Jurkat, Clone E6-1 (cell line): ENCODE measurements around the gene NKX2-4.
"Not testable (repeated sequence)": the region's sequence is repeated elsewhere in the genome, so short reads cannot be mapped to it uniquely, and the experiment has no call there.

ENCODE experiments used
- DNase-seq: peaks from one replicate; pipeline ENCODE4 v3.0.0-alpha.2; 2011; ENCODE audit warnings: low read depth, low spot score
- H3K4me3 ChIP-seq: 2 replicates; pipeline ENCODE4 v1.5.1; 2011; ENCODE audit warnings: mild to moderate bottlenecking, low read length, control low read depth, moderate library complexity

Gene NKX2-4

DNA sequence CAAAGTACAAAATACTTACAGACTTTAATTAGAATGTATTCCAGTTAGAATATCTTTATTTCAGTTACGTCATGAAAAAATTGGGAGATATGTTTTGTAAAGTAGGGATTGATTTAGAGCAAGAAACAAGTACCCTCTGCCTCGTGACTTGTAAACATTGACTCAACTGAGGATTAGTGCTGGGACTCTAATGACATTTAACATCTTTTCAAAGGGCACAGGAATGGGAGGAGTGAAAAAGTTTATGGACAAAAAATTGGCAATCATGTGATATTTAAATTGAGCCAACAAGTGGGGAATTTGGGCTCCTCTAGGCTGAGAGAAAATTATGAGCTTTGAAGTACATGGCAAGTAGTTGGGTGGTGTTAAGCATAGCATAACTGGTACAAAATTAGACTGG lies 25.3 kb downstream of the NKX2-4 start:
- no peak overlapping the region for H3K4me3 ChIP-seq
- no peak for DNase-seq

DNA sequence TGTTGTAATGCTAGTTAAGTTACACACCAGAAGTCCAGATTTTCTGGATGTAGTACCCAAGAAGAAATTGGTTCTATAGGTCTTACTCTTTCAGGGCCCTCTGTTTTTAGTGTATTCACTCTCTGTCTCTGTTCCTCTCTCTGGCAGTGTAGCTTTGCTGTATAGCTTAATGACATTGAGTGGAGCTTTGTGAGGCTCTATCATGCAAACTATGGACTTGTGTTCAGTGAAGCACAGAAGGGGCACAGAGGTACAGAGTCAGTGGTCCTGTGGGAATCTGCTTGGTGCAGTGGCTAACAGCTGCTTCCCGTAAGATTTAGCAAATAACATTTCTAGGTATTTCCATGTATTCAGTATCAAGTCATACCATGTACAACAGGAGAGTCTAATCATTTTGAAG lies 26.1 kb downstream of the NKX2-4 start:
- no peak for DNase-seq
- no peak overlapping the region for H3K4me3 ChIP-seq

DNA sequence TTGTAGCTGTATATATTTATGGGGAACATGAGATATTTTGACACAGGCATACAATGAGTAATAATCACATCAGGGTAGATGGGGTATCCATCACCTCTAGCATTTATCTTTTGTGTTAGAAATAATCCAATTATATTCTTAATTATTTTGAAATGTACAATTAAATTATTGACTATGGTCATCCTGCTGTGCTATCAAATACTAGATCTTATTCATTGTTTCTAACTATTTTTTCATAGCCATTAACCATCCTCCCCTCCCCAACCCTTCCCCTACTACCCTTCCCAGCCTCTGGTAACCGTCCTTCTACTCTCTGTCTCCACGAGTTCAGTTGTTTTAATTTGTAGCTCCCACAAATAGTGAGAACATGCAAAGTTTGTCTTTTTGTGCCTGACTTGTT lies 28.5 kb downstream of the NKX2-4 start:
- no peak overlapping the region for H3K4me3 ChIP-seq
- DNase-seq, result no peak

DNA sequence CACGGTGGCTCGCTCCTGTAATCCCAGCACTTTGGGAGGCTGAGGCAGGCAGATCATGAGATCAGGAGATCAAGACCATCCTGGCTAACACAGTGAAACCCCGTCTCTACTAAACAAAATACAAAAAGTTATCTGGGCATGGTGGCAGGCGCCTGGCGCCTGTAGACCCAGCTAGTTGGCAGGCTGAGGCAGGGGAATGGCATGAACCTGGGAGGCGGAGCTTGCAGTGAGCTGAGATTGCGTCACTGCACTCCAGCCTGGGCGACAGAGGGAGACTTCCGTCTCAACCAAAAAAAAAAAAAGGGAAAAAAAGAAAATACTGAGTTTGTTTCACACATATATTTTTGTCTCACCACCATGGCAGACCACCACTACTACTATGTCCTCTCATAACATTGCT lies 31.1 kb downstream of the NKX2-4 start:
- DNase-seq, H3K4me3 ChIP-seq: not testable (repeated sequence)

DNA sequence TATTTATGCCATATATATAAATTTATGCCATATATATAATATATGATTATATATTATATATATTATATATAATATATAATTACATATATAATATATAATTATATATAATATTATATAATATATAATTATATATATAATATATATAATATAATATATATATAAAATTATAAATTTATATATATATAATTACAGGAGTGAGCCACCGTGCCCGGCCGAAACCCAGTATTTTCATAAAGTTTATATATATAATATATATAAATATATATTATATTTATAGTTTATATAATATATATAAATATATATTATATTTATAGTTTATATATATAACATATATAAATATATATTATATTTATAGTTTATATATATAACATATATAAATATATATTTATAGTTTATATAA lies 31.6 kb downstream of the NKX2-4 start:
- no peak overlapping the region for H3K4me3 ChIP-seq
- DNase-seq, result no peak

DNA sequence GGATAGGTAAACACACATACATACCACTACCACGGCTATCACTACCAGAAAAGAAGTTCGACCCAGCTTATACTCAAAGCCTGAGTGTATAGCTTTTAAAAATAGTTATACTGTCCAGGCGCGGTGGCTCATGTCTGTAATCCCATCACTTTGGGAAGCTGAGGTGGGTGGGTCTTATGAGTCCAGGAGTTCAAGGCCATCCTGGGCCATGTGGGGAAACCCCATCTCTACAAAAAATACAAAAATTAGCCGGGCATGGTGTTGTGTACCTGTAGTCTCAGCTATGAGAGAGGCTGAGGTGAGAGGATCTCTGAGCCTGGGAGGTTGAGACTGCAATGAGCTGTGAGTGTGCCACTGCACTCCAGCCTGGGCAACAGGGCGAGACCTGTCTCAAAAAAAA lies 32.9 kb downstream of the NKX2-4 start:
- no peak for DNase-seq
- H3K4me3 ChIP-seq, result no peak overlapping the region

DNA sequence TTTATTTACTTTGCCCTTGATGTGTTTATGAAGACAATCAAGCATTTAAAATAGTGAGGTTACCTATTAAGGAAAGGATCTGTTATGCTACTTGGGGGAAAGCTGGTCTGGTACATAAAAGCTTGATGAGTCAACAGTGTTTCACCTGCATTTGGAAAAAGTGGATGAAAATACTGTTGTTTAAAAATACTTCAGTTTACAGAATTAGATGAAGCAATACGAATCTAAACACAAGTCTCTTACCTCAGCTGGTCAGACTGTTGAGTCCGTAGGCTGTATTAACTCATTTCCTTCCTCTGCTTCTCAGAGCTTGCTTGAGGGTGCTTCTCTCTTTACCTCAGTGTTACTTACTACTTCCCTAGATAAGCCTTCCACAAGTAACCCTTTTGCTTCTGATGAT lies 36.1 kb downstream of the NKX2-4 start:
- no peak overlapping the region for H3K4me3 ChIP-seq
- DNase-seq, result no peak

DNA sequence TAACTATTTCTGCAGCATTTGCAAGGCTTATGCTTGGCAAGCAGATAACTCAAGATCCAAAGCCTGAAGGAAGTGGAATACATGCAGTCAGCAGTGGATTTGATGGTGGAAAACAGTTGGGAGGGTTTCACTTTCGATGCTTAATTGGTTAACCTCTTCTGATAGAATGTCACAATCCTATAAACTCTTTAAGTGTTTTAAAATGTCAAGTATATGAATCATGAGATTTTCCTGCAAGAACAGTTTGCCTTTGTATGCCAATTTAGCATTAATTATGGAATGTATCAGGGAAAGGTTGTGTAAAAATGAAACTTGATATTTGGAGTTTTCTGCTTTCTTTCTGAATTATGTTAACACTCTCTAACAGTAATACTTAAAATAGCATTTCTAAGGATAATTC lies 36.6 kb downstream of the NKX2-4 start:
- H3K4me3 ChIP-seq, result no peak overlapping the region
- no peak for DNase-seq

DNA sequence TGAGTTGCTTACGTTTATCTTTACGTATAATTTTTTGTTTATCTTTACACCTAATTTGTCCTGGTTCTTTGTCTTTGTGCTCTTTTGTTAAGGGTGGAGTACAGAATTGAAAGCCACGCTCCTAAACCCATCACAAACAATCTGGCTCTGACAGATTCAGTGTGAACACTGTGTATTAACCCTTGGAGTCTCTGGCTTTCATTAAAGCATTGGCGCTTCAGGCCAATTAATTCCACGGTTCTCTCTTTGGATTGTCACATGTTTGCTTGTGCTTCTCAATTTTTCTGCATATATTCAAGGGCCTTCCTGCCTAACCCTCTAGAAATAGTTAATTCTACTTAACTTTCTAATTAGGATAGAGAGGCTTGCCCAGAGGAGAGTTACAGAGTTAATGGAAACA lies 38.6 kb downstream of the NKX2-4 start:
- no peak for DNase-seq
- H3K4me3 ChIP-seq, result no peak overlapping the region

DNA sequence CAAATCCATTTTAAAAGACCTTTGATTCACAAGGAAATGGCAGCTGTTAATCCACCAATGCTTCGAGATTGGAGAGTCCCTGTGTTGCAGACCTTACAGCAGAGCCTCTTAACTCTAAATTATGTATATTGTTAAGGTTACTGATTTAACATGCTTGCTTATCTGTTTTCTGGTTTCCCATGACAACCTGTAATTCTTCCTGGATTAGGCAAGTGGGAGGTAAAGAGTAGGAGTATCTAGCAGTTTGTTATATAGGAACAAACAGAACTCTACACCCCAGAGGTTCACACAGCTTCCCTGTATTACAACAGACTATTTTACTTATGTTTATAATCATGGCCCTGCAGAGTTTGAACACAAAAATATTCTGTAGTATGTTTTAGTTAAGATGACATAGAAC lies 39.5 kb downstream of the NKX2-4 start:
- H3K4me3 ChIP-seq, result no peak overlapping the region
- DNase-seq, result no peak

DNA sequence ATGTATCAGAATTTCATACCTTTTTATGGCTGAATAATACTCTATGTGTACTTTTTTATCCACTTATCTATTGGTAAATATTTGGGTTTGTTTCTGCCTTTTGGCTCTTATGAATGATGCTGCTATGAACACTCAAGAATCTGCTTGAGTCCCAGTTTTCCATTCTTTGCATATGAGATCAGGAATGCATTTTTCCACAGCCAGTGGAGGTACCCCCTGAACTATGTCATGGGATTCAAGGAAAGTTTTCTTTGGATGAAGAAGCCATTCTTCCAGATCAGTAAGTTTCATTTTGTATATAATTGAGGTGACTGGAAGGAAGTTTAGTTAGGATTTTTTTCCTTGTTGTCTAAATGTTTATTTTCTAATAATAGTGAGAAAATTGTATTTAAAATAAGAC lies 40.9 kb downstream of the NKX2-4 start:
- H3K4me3 ChIP-seq, result no peak overlapping the region
- no peak for DNase-seq

DNA sequence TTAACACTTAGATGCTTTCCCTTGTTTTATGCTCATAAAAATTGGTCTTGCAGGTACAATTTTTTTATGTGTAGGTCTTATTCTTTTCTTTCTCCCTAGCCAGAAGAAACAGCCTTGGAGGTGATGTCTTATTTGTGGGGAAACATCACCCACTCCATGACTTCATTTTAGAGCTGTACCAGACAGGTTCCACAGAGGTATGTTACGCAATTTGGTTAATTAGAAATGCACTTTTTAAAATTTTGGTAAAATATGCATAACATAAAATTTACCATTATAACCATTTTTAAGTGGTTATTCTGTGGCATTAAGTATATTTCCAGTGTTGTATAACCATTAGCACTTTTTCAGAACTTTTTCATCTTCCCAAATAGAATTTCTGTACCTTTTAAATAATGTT lies 41.3 kb downstream of the NKX2-4 start:
- DNase-seq, result no peak
- no peak overlapping the region for H3K4me3 ChIP-seq

DNA sequence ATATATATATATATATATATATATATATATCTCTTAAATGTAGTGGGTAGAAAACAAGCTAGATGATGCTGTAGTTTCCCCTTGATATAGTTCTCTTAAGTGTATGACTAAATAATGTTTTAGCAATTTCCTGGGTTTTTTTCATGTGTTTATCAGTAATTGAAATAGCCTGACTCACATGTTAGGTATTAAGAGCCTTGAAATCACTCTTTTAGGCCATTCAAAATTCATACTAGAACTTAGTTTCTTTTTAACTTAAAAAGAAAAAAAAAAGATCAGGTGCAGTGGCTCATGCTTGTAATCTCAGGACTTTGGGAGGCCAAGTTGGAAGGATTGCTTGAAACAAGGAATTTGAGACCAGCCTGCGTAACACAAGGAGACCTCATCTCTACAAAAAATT lies 44.1 kb downstream of the NKX2-4 start:
- no peak overlapping the region for H3K4me3 ChIP-seq
- DNase-seq, result no peak

DNA sequence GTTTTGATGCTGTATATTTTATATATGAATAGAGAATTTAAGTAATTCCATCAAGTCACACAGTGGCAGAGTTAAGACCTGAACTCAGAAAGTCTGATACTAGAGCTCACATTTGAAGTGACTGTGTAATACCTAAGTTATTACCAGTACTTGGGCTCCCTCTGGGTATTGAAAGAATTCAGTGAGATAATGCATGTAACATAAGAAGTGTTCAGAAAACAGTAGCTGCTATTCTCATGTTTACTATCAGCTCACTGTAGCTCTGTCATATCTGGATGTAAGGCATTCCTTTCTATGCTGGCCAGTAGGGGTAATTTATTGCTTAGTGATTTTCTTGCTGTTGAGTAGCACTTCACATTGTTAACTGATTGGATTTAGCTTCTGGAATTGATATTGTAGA lies 44.6 kb downstream of the NKX2-4 start:
- no peak for DNase-seq
- no peak overlapping the region for H3K4me3 ChIP-seq
